Adrenal gland (tissue), 5 donors: ENCODE data around the gene RAD54L.
A peak's percentile ranks its signal among the peaks of the same experiment; 100 is the strongest.

Experiments
- POLR2A ChIP-seq, 2 donors: fragments of 450-650 bp; IDR thresholded peaks; one replicate each; pipeline ENCODE4 v1.6.1; 2017; ENCODE audit warnings: antibody characterized with exemption in 2 of 2, mild to moderate bottlenecking in 2 of 2, moderate library complexity in 1 of 2
- TF ChIP-seq, protein P1 (sequence below), 6 experiments: fragments of 450-650 bp in 4 of 6; fragments of 200-600 bp in 2 of 6; sonication (generic) in 1 of 6; IDR thresholded peaks; 1 replicate in 5 of 6; 2 replicates in 1 of 6; pipeline versions ENCODE4 v1.5.1 to v1.8.0; 2016 to 2021; ENCODE audit warnings: antibody characterized with exemption in 6 of 6, mild to moderate bottlenecking in 2 of 6, moderate library complexity in 1 of 6
- donor health status: DM: no; HTN: no; CAD: no.

DNA sequence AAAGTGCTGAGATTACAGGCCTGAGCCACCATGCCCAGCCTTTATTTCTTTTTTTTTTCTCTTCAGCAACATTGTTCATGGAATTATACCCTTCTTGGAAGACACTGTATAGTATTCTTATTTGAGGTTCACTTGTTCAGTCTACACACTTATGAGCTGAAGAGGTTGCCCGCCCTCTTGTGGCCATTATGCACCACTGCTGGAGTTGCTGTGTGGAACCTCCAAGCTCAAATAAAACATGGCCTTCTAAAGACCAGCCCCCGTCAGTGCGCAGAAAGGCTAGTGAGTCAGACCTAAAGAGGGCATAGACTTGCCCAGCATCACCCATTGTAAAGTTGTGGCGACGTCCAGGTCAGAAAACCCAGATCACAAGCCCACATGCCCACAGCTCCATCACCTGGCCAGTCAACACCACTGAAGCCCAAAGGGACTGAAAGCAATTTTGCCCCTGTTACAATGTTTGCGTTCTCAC, 24.1 kb upstream of the RAD54L start:
- TF ChIP-seq, protein P1, sequence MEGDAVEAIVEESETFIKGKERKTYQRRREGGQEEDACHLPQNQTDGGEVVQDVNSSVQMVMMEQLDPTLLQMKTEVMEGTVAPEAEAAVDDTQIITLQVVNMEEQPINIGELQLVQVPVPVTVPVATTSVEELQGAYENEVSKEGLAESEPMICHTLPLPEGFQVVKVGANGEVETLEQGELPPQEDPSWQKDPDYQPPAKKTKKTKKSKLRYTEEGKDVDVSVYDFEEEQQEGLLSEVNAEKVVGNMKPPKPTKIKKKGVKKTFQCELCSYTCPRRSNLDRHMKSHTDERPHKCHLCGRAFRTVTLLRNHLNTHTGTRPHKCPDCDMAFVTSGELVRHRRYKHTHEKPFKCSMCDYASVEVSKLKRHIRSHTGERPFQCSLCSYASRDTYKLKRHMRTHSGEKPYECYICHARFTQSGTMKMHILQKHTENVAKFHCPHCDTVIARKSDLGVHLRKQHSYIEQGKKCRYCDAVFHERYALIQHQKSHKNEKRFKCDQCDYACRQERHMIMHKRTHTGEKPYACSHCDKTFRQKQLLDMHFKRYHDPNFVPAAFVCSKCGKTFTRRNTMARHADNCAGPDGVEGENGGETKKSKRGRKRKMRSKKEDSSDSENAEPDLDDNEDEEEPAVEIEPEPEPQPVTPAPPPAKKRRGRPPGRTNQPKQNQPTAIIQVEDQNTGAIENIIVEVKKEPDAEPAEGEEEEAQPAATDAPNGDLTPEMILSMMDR (IDR thresholded peaks at IDR 0.05) = peak; percentile 85 to 93 (median 92)
- TF ChIP-seq POLR2A (IDR thresholded peaks at IDR 0.05) = no peak
